RWPE1 (cell line): ENCODE results near the gene NKAPL.
A peak's percentile ranks its signal among the peaks of the same experiment; 100 is the strongest.

Source experiments
- CTCF ChIA-PET: fragments of 350-600 bp; sonication (Branson Sonifier 250); formaldehyde crosslinking; extraction: SDS; loops from one replicate; lab custom pipeline; 2021; lab: Yijun Ruan, JAX
- POLR2A ChIA-PET: fragments of 400-600 bp; formaldehyde crosslinking; extraction: SDS; loops from one replicate; lab custom pipeline; 2020; ENCODE audit warnings: antibody characterized with exemption; ENCODE audit not compliant: low non-redundant PET; lab: Yijun Ruan, JAX
- DNase-seq: peaks from one replicate; pipeline ENCODE4 v3.0.0; 2012; ENCODE audit warnings: low spot score
- H3K27ac ChIP-seq: fragments of 450-650 bp; 2 replicates; pipeline ENCODE4 v1.5.1; 2017
- TF ChIP-seq, protein P1 (sequence below): fragments of 450-650 bp; conservative IDR thresholded peaks from 2 replicates; pipeline ENCODE4 v1.5.1; 2017; ENCODE audit warnings: low read depth, mild to moderate bottlenecking

Gene NKAPL

GRCh38 chr6:28254121-28254519 lies 5.0 kb upstream of the NKAPL start:
- ChIA-PET POLR2A (no interaction called here), CTCF (no interaction called here)
- TF ChIP-seq, protein P1, sequence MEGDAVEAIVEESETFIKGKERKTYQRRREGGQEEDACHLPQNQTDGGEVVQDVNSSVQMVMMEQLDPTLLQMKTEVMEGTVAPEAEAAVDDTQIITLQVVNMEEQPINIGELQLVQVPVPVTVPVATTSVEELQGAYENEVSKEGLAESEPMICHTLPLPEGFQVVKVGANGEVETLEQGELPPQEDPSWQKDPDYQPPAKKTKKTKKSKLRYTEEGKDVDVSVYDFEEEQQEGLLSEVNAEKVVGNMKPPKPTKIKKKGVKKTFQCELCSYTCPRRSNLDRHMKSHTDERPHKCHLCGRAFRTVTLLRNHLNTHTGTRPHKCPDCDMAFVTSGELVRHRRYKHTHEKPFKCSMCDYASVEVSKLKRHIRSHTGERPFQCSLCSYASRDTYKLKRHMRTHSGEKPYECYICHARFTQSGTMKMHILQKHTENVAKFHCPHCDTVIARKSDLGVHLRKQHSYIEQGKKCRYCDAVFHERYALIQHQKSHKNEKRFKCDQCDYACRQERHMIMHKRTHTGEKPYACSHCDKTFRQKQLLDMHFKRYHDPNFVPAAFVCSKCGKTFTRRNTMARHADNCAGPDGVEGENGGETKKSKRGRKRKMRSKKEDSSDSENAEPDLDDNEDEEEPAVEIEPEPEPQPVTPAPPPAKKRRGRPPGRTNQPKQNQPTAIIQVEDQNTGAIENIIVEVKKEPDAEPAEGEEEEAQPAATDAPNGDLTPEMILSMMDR: no peak
- no peak for DNase-seq
- H3K27ac ChIP-seq: no peak overlapping the region

- DNase-seq: no peak
- TF ChIP-seq, protein P1: no peak
- CTCF ChIA-PET: no interaction called here
- H3K27ac ChIP-seq: no peak overlapping the region
- POLR2A ChIA-PET: no interaction called here
Measured at GRCh38 chr6:28257042-28257441, 2.1 kb upstream of the NKAPL start.

GRCh38 chr6:28263922-28264321 lies 4.8 kb downstream of the NKAPL start:
- no peak overlapping the region for H3K27ac ChIP-seq
- ChIA-PET CTCF (no interaction called here), POLR2A (no interaction called here)
- TF ChIP-seq, protein P1: no peak
- DNase-seq: no peak

DNA sequence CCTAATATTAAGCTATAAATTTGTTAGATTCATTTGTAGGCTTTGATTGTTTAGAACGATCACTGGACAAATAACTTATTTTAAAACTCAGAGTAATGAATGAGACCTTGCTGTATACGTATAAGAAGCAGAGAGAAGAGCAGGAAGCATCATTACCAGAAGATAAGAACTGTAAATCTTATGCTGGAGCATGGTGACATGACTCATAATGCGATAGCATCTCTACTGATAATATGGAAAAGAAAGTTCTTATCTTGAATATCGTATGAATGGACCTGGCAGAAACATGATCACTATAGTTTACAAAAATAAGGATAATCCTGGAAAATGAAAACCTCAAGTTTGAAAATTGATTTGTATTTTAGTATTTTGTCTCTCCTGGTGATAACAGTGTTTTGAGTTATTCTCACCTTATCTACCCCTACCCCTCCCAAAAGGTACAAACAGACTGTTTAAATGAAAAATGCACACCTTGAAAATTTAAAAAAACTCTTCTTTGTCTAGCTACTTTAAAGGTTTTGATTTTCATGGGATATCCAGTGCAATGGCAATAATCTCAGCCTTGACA lies 5.8 kb downstream of the NKAPL start:
- TF ChIP-seq, protein P1: no peak
- no peak overlapping the region for H3K27ac ChIP-seq
- ChIA-PET CTCF (interaction anchor here (0.7 kb wide), 1 partner anchor 109 kb away, joined by 3 read pairs; no protein-coding TSS in a partner anchor), POLR2A (no interaction called here)
- DNase-seq: no peak

- peak overlapping the region; percentile 80 for H3K27ac ChIP-seq
- no peak for DNase-seq
- CTCF ChIA-PET: interaction anchor here (0.6 to 0.9 kb wide), 3 partner anchors 61 to 117 kb away, joined by 3 read pairs; no protein-coding TSS in a partner anchor
- TF ChIP-seq, protein P1: no peak
- POLR2A ChIA-PET: interaction anchor here (0.6 to 2.0 kb wide), 3 partner anchors 14 to 86 kb away, joined by 4 read pairs; partner anchors contain the start of gene ZKSCAN4
Measured at GRCh38 chr6:28266563-28266961, 7.5 kb downstream of the NKAPL start.

DNA sequence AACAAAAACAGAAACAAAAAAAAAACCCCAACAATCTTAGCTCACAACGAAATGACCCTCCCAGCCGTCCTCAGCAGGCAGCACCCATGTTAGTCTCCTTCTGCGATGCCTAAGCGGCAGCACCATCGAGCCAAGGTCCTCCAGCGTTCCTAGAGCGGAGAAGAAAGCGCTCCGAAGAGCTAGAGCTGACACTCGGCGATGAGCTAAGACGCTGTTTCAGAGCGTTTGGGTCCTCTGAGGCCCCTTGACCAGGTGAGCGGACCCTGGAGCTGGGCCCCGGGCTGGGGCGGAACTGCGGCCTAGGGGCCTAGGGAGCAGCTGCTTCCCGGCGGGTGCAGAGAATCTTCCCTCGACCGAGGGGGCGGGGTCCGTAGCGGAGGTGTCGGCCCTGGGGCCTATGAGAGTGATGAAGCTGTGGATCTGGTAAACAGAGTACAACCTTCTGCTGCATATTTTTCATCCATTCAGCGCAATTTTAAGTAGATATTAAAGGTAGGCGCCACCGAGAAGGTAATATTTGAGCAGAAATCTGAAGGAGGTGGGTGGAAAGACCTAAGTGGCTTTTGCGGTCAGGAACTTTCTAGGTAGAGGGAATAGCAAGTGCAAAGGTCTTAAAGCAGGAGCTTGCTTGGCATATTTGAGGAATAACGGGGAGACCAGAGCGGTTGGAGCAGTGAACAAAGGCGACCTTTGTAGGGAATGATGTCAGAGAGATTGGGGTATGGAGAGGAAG lies 8.0 kb downstream of the NKAPL start, which contains the start of gene ZSCAN26:
TSS of gene ZSCAN26 (plus strand) at position 182 of the 733 bp plus-strand sequence. CDS start 4,777 bp downstream, outside the sequence.
- CTCF ChIA-PET: interaction anchor here (0.6 kb wide), 1 partner anchor 60 kb away, joined by 3 read pairs; no protein-coding TSS in a partner anchor
- TF ChIP-seq, protein P1: no peak
- peak; percentile 79 for DNase-seq
- peak within 1 kb of the TSS; percentile 80 for H3K27ac ChIP-seq
- POLR2A ChIA-PET: interaction anchor here (0.6 to 2.0 kb wide), 3 partner anchors 14 to 85 kb away, joined by 4 read pairs; partner anchors contain the start of gene ZKSCAN4
